Stimulated activated CD8-positive, alpha-beta memory T cell treated with anti-CD3 and anti-CD28 coated beads, Interleukin-7, amount 100 ng/mL, for 48 hours (primary cell): ENCODE results near the gene HMCN1.
"Not testable (repeated sequence)": the region's sequence is repeated elsewhere in the genome, so short reads cannot be mapped to it uniquely, and the experiment has no call there.

ENCODE experiments used
- DNase-seq, 2 donors: peaks; one replicate each; pipeline ENCODE4 v3.0.0-alpha.2; 2020; ENCODE audit warnings: low read depth in 1 of 2; ENCODE audit errors: extremely low read depth in 1 of 2

The HMCN1 gene

GRCh38 chr1:185846672-185847444 is 112.7 kb downstream of the HMCN1 start:
- no peak for DNase-seq

- DNase-seq, result no peak
Observed at GRCh38 chr1:185849014-185849413, 114.8 kb downstream of the HMCN1 start.

GRCh38 chr1:185850366-185850765 is 116.2 kb downstream of the HMCN1 start:
- DNase-seq, result no peak

- no peak for DNase-seq
Observed at GRCh38 chr1:185853739-185854138, 119.5 kb downstream of the HMCN1 start.

GRCh38 chr1:185856482-185856881 is 122.3 kb downstream of the HMCN1 start:
- DNase-seq, result no peak

GRCh38 chr1:185857442-185857841 is 123.3 kb downstream of the HMCN1 start:
- DNase-seq, result no peak

- no peak for DNase-seq
Observed at GRCh38 chr1:185860311-185860710, 126.1 kb downstream of the HMCN1 start.

GRCh38 chr1:185860859-185861258 is 126.7 kb downstream of the HMCN1 start:
- DNase-seq, result no peak

GRCh38 chr1:185861630-185862029 is 127.4 kb downstream of the HMCN1 start:
- no peak for DNase-seq

GRCh38 chr1:185862235-185862634 is 128.0 kb downstream of the HMCN1 start:
- DNase-seq, result no peak

GRCh38 chr1:185864331-185864730 is 130.1 kb downstream of the HMCN1 start:
- DNase-seq, result no peak

GRCh38 chr1:185864889-185865517 is 130.8 kb downstream of the HMCN1 start:
- no peak for DNase-seq

GRCh38 chr1:185869590-185869989 is 135.4 kb downstream of the HMCN1 start:
- no peak for DNase-seq

GRCh38 chr1:185871627-185872150 is 137.5 kb downstream of the HMCN1 start:
- DNase-seq, result no peak

- DNase-seq, result no peak
Observed at GRCh38 chr1:185874246-185874645, 140.1 kb downstream of the HMCN1 start.

GRCh38 chr1:185880330-185880729 is 146.1 kb downstream of the HMCN1 start:
- DNase-seq, result no peak

GRCh38 chr1:185880779-185881333 is 146.7 kb downstream of the HMCN1 start:
- no peak for DNase-seq

- no peak for DNase-seq
Observed at GRCh38 chr1:185886046-185886445, 151.9 kb downstream of the HMCN1 start.

GRCh38 chr1:185886671-185887070 is 152.5 kb downstream of the HMCN1 start:
- DNase-seq, result no peak

GRCh38 chr1:185892831-185893403 is 158.7 kb downstream of the HMCN1 start:
- not testable (repeated sequence) for DNase-seq

- no peak for DNase-seq
Observed at GRCh38 chr1:185894791-185895190, 160.6 kb downstream of the HMCN1 start.
